HG02571 (cell line): ENCODE results near the gene NUB1.

Experiments used
- ATAC-seq: cut with Tn5 transposase; IDR thresholded peaks from one replicate; pipeline ENCODE4 v1.9.1; 2021; ENCODE audit warnings: mild to moderate bottlenecking, moderate library complexity; ENCODE audit not compliant: unreplicated experiment

The NUB1 gene

GRCh38 chr7:151313857-151314256 is 27.8 kb upstream of the NUB1 start:
- ATAC-seq = no peak

GRCh38 chr7:151314401-151314800 is 27.2 kb upstream of the NUB1 start:
- no peak for ATAC-seq

- peak; percentile 56 for ATAC-seq
Measured at GRCh38 chr7:151315038-151315655, 26.5 kb upstream of the NUB1 start.

- no peak for ATAC-seq
Measured at GRCh38 chr7:151316896-151317295, 24.7 kb upstream of the NUB1 start.

DNA sequence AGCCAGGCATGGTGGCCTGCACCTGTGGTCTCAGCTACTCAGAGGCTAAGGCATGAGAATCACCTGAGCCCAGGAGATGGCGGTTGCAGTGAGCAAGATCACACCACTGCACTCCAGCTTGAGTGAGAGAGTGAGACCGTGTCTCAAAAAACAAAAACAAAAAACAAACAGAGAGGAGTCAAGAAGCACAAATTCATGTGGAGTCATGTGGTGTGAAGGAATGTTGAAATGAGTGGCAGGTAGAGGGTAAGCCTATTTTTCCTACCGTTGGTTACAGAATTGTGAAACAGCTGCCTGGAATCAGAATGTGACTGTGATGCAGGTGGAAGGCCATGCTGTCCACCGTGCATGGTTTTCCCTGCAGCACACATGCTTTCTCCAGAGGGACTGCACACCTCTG is 23.7 kb upstream of the NUB1 start:
- ATAC-seq = no peak

DNA sequence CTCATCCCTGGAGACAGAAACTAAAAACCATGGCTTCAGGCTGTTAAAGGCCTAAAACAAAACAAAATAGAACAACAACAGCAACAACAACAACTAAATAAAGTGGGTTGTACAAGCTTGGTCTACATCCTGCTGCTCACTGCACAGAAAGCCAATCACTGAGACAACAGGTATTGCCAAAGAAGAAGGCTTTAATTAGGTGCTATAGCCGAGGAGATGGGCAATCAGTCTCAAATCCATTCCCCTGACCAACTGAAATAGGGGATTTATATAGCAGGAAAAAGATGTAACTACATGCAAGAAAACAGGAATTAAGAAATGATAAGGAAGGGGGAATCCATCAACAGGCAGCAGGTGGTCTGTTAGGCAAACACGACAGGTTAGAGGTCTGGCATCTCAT is 22.4 kb upstream of the NUB1 start:
- no peak for ATAC-seq

- ATAC-seq = no peak
Measured at GRCh38 chr7:151320263-151320845, 21.3 kb upstream of the NUB1 start.

- no peak for ATAC-seq
Measured at GRCh38 chr7:151321341-151321740, 20.3 kb upstream of the NUB1 start.

GRCh38 chr7:151322906-151323305 is 18.7 kb upstream of the NUB1 start:
- ATAC-seq = no peak

DNA sequence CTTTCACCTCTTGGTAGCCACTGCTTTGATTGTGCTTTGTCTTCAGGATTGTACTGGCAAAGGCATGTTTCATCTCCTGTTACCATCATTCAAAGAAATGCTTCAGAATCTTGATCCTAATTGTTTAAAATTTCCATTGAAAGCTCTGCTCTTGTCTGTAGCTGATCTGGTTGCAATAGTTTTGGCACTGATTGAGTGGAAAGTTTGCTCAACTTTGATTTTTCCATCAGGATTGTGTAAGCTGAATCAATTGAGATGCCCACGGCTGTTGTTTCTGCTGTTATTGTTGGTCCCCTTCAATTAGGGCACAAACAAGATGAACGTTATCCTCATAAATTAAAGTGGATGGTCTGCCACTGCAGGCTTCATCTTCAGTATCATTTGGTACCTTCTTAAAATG is 14.6 kb upstream of the NUB1 start:
- no peak for ATAC-seq

GRCh38 chr7:151327659-151328058 is 14.0 kb upstream of the NUB1 start:
- ATAC-seq = no peak

GRCh38 chr7:151330181-151330580 is 11.4 kb upstream of the NUB1 start:
- ATAC-seq = no peak

DNA sequence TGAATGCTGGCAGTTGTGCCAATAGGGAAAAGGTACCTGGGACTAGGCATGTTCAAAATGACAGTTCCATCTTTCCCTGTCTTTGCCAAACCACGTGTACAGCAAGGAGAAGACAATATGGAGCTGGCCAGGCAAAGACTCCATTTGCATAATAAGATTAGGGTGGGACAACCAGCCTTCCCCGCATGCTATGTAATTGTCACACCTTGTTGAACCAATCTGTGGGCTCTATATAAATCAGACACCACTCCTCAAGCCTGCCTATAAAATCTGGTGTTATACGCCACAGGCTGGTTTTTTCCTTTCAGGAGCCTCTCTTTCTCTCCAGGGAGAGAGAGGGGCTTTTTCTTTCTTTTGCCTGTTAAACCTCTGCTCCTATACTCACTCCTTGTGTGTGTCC is 11.0 kb upstream of the NUB1 start:
- no peak for ATAC-seq

DNA sequence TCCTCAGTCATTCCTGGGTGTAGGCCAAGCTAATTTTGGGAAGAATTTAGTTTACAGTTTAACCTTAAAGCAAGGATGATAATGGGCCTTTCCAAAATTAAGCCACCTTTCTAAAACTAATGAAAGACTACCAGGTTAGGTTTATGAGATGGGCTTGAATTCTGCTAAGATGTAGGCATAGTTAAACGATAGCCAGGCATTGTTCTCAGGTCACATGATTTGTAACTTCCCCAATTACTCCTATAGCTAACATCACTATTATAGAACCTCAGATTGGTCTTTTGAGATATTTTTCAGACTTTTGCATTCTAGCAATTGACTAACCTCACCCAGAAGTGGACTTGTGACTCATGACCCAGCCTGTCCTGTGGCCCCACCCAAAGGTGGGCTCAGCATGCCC is 7.0 kb upstream of the NUB1 start:
- ATAC-seq = no peak

DNA sequence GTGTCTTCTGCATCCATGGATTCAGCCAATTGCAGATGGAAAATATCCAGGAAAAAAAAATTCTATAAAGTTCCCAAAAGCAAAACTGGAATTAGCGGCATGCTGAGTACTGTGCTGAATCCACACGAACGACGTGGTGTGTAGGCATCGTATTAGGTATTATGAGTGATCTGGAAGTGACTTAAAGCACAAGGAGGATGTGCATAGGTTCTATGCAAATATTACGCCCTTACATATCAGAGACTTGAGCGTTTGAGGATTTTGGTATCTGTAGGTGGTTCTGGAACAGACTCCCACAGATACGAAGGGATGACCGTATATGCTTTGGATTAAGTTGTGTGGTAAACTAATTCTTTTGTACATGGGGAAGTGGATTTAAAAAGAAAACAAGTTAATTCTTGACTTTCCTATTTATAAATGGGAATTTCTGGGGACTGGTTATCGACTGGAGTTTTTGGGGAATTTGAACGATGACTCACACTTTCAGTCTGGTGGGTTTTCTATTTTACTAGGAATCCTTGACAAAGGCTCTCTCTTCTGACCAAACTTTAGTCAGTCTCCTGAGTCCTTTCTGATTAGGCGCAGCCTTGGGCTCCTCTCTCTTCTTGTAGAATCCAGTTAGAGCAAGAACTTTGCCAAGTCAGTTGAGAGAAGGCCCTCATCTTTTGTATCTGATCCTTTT is 5.4 kb upstream of the NUB1 start:
- ATAC-seq = no peak

- ATAC-seq = no peak
Measured at GRCh38 chr7:151337346-151337745, 4.3 kb upstream of the NUB1 start.

DNA sequence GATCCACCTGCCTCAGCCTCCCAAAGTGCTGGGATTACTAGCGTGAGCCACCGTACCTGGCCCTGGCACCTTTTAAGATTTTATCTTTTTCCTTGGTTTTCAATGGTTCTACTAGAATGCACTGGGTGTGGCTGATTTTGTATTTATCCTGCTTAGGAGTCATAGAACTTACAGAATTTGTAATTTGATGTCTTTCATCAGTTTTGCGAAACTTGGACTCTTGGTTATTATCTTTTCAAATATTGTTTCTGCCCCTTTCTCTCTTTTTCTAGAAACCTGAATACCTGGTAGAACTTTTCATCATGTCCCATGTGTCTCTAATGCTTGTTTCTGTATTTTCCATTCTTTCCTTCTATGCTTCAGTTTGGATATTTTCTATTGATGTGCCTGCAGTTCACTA is 2.8 kb upstream of the NUB1 start:
- no peak for ATAC-seq

DNA sequence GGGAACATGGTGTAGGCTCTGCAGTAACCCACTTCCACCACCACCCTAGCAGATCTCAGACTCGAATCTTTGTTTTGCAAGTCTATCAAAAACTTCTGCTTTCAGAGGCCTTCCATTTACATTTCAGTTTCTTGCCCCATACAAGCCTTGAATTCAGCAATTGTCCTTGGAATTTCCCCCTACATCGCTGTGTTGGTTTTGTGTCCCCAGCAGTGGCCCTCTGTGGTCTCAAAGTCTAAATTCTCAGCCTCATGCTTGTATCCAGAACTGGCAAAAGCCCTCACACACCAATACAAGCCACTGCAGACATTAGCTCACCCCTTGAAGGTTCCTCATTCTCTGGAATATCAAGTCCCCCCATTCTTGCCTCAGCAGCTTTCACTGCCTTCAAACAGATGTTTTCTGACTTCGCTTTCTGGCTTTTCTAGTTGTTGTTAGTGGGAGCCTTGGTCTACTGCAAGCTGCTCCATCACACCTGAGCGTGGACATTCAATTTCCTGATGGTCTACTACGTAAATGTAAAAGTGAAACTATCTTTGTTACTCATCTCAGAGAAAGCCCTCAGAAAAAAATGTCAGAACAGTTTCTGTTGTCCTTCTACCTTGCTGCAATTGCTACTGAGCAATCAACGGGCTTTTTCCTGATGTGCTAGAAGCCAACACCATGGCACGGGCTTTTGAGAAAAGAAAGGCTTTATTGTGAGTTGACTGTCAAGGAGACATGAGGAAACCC is 1.8 kb upstream of the NUB1 start:
- ATAC-seq = peak; percentile 41

DNA sequence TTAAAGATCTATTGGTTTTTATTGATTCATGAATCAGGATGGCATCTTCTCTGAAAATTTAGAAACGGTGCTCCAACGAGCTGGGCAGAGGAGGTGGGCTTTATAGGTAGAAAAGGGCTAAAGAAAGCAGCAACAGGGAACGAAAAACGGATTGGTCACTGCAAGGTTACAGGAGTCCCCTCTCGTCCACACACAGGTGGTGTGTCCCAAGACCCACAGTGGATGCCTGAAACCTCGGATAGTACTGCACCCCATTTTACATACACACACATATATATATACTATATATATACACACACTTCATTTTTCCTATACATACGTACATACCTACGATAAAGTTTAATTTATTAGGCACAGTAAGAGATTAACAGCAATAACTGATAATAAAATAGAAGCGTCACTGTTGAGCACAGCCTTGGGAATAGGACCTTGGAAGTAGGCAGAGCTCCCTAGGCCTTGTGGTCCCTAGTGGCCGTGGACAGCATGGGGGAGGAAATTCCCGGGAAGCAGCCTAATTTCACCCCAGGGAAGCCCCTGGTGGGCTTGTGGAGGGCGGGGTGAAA is 737 bp upstream of the NUB1 start:
- no peak for ATAC-seq

DNA sequence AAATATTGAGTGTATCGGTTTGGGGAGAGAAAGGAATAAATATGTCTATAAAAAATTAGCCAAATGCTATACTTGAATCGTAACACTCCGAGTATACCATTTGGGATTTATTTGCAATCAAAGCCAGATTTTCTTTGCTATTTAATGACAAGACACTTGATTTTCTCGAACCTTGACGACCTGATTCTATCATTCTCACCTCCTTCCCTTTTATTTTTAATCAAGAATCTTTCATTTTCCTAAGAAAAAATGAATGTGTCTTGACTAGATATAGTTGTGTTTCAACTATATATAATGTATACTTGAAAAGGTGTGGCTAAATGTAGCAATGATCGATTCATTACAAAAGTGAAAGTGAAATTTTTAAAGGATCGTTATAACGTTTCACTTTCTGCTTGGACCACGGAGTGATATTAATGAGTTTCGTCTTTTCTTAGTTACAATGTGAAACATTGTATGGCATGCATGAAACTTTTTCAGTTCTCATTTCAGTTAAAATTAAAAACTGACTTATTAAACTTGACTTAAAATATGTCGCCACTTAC is 562 bp downstream of the NUB1 start:
- peak; percentile 51 for ATAC-seq

DNA sequence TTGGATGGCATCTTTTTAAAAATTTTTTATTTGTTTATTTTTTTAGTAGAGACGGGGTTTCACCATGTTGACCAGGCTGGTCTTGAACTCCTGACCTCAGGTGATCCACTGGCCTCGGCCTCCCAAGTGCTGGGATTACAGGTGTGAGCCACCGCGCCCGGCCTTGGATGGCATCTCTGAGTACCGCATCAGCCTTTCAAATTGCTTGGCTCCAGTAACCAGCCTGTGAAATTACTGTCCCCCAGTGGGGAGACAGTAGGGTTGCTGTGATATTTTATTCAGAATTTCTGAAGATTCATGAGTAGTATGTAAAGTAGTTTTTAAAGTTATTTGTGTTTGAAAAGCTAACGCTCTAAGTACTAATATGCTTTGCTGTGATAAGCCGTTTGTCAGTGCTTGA is 1.2 kb downstream of the NUB1 start:
- no peak for ATAC-seq
